Tibial nerve (tissue), 4 donors: ENCODE data around the gene PLEKHG5.

Experiments used
- CTCF ChIP-seq, 5 experiments: fragments of 200-600 bp in 3 of 5; fragments of 450-650 bp in 2 of 5; sonication (generic) in 3 of 5; IDR thresholded peaks; one replicate each; pipeline ENCODE4 v1.5.1; 2016 to 2019; ENCODE audit warnings: antibody characterized with exemption in 5 of 5, mild to moderate bottlenecking in 3 of 5, moderate library complexity in 2 of 5
- EP300 ChIP-seq, 2 donors: sonication (generic); formaldehyde crosslinking; IDR thresholded peaks; one replicate each; pipeline ENCODE4 v1.6.1; 2017; ENCODE audit warnings: antibody characterized with exemption in 2 of 2, mild to moderate bottlenecking in 1 of 2

- TF ChIP-seq EP300 (IDR thresholded peaks at IDR 0.05), result no peak
- TF ChIP-seq CTCF (IDR thresholded peaks at IDR 0.05), result no peak
Measured at GRCh38 chr1:6530504-6531160, 39.2 kb upstream of the PLEKHG5 start.
